HL-60/S4 treated with phorbol 12-myristate 13-acetate at 8.2 ng/mL for 4 days and 3 days (cell line): Measurements from ENCODE around the gene EEF2.
"Not testable (repeated sequence)": the region's sequence is repeated elsewhere in the genome, so short reads cannot be mapped to it uniquely, and the experiment has no call there.

Source experiments
- in situ Hi-C: fragments of 300-500 bp; cut with MboI; formaldehyde crosslinking; loops from 2 replicates; pipeline ENCODE4 v1.15.0; 2022; ENCODE audit warnings: low sequenced_read_pairs

EEF2 gene

GRCh38 chr19:3970808-3971598, 14.3 kb downstream of the EEF2 start, which contains the start of gene DAPK3:
TSS of gene DAPK3 (minus strand) at chr19:3971099. CDS start at chr19:3969735, 1,364 bp downstream.
- in situ Hi-C loops = no loop called here

DNA sequence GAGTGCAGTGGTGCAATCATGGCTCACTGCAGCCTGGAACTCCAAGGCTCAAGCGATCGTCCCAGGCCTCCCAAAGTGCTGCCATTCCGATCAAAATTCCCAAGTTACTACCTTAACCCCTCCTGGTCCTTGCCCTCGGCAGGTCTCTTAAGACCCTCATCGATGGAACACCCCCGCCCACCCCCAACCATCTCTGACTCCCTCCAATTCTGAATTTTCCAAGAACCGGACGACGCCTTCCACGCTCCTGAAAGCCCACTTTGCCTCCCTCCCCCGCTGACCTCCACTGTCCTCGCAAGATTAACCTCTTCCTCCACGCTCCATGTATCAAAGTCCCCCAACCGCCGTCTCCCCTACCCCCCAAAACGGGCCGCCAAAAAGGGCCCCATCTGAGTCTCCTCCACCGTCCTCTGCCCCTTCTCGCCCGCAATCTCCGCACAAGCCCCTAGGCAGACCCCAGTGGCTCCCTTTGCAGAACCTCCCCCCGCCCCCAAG, 14.9 kb downstream of the EEF2 start:
- in situ Hi-C loops = no loop called here

GRCh38 chr19:3969435-3970312, 15.6 kb downstream of the EEF2 start:
- in situ Hi-C loops = no loop called here

DNA sequence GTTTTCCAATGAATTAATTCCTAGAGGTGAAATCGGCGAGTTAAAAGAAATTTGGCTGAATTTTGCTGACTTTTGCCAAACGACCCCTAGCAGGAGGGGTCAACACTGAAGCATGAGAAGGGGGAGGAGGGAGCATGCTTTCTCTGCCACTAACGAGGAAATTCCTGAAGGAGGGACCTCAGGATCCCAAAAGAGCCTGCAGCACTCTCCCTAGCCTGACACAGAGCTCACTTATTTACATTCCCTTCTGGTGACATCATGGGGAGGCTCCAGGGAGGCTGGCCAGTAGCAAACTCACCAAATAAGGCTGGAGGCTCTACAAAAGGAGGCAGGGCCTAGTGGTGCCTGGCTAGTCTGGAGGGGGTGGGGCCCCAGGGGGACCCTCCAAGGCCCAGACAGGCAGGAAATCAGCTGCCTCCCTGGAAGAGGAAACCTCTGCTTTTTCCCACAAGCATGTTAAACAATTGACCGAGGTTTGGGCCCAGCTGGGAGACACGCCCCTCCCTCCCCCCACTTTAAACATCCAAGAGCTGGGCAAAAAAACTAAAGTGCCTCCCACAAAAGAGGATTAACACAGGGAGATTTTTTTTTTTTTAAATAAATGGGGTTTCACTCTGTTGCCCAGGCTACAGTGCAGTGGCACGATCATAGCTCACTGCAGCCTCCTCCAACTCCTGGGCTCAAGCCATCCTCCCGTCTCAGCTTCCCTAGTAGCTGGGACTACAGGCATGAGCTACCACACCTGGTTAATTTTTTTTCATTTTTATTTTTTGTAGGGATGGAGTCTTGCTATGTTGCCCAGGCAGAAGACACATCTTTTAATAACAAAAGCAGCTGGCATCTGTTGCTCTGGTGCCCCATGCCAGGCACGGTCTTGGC, 16.5 kb downstream of the EEF2 start:
- in situ Hi-C loops = no loop called here

DNA sequence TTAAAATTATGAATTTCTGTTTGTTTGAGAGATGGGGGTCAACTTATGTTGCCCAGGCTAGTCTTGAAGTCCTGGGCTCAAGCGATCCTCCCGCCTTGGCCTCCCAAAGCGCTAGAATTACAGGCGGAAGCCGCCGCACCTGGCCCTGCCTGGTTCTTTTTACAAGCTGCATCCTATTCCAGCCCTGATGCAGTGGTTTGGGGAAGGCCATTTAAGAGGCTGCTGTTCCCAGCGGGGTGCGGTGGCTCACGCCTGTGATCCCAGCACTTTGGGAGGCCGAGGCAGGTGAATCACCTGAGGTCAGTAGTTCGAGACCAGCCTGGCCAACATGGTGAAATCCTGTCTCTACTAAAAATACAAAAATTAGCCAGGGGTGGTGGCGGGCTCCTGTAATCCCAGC, 17.3 kb downstream of the EEF2 start:
- in situ Hi-C loops = not testable (repeated sequence)

GRCh38 chr19:3966051-3967017, 18.9 kb downstream of the EEF2 start:
- in situ Hi-C loops = no loop called here

DNA sequence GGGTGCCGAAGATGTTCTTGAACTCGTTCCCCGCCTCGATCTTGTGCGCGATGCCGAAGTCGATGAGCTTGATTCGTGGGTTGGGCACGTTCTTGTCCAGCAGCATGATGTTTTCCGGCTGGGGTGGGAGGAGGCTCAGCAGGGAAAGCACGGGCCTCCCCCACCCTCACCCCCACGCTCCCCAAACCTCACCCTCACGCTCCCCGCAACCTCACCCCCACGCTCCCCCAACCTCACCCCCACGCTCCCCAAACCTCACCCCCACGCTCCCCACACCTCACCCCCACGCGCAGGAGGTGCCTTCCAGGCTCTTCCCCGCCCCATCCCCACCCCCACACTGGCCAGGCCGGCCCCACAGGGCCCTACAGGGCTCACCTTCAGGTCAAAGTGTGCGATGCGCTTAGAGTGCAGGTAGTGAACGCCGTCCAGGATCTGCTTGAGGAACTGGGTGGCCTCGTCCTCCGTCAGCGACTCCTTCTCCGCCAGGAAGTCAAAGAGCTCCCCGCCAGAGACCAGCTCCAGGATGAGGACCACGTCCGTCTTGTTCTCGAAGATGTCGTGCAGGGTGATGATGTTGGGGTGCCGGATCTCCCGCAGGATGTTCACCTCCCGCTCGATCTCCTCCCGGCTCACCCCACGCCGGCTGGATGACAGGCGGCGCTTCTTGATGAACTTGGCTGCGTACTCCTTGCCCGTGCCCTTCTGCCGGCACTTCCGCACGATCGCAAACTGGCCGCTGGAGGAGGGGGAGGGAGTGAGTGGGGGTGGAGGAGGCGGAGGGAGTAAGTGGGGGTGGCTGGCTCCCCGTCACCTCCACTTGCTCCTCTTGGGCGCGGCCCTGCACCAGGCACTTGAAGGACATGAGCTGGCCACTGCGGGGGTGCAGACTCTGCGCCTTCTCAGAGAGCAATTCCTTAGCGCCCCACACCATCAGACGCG, 20.7 kb downstream of the EEF2 start:
- in situ Hi-C loops = no loop called here

GRCh38 chr19:3963458-3964255, 21.6 kb downstream of the EEF2 start:
- in situ Hi-C loops = no loop called here

DNA sequence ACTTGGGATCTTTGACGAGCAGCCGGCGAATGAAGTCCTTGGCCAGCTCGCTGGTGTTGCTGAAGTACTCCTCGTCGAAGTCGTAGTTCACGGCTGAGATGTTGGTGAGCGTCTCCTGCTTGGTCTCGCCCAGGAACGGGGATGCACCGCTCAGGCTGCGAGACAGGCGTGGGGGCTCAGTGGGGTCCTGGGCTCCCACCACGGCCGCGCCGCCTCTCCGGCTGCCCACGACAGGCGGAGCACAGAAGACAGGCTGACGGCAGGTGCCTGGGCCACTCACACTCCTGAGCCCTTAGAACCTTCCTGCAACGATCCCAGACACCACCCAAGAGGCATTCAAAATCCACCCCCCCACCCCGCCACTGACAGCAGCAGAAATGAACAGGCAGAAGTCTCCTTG, 24.3 kb downstream of the EEF2 start:
- in situ Hi-C loops = no loop called here

DNA sequence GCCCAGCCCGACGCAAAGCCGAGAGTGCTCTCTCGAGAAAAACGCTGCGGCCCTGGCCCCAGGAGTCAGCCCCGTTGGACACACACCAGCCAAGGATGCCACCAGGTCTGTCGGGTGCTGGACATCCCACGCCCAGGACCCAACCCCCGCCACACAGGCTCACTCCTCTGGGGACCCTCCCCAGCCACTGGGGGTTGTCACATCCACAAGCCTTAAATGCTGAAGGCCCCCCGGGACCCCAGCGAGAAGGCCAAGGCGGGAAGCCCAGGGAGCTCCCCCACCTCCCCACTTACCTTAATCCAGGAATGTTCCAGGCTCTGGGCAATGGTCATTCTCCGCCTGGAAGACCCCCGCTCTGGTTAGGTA, 25.5 kb downstream of the EEF2 start:
- in situ Hi-C loops = no loop called here

- in situ Hi-C loops = no loop called here
These were observed 26.2 kb downstream of the EEF2 start for GRCh38 chr19:3958836-3959765.

GRCh38 chr19:3955688-3956087, 29.6 kb downstream of the EEF2 start:
- in situ Hi-C loops = no loop called here

GRCh38 chr19:3955276-3955675, 30.0 kb downstream of the EEF2 start:
- in situ Hi-C loops = not testable (repeated sequence)

GRCh38 chr19:3954107-3954506, 31.2 kb downstream of the EEF2 start:
- in situ Hi-C loops = no loop called here

- in situ Hi-C loops = not testable (repeated sequence)
These were observed 32.4 kb downstream of the EEF2 start for GRCh38 chr19:3952755-3953276.
